GM23338 (cell line): ENCODE data around the gene SPN. TPM values are rescaled to one million over a fixed set of nuclear protein-coding genes. Genes with fewer than 3 reads are reported as not detected.
A peak's percentile ranks its signal among the peaks of the same experiment; 100 is the strongest.

Experiments used
- ATAC-seq: fragments of 200-7000 bp; cut with Tn5 transposase; 3 replicates; pipeline ENCODE4 v1.9.1; 2020
- DNase-seq: peaks from one replicate; pipeline ENCODE4 v3.0.0-alpha.2; 2015; ENCODE audit warnings: low spot score
- H2AFZ ChIP-seq: fragments of 200-600 bp; sonication (generic); 2 replicates; pipeline ENCODE4 v1.8.0; 2016; ENCODE audit warnings: antibody characterized with exemption, mild to moderate bottlenecking, moderate library complexity
- H3F3A ChIP-seq: fragments of 200-600 bp; sonication (generic); replicated peaks from 2 replicates; pipeline ENCODE4 v1.8.0; 2017; ENCODE audit warnings: antibody characterized with exemption, mixed run types, low read depth
- H3K27ac ChIP-seq: fragments of 200-600 bp; sonication (generic); 2 replicates; pipeline ENCODE4 v1.6.1; 2016; ENCODE audit warnings: low read depth
- H3K27me3 ChIP-seq: fragments of 200-600 bp; sonication (generic); 2 replicates; pipeline ENCODE4 v1.8.0; 2016; ENCODE audit warnings: mild to moderate bottlenecking, mixed run types, moderate library complexity; ENCODE audit not compliant: insufficient read depth
- H3K36me3 ChIP-seq: fragments of 200-600 bp; sonication (generic); 2 replicates; pipeline ENCODE4 v1.8.0; 2016; ENCODE audit warnings: mild to moderate bottlenecking; ENCODE audit not compliant: insufficient read depth
- H3K4me1 ChIP-seq: fragments of 200-600 bp; sonication (generic); 2 replicates; pipeline ENCODE4 v1.8.0; 2016; ENCODE audit warnings: mild to moderate bottlenecking, moderate library complexity; ENCODE audit not compliant: insufficient read depth
- H3K4me2 ChIP-seq: fragments of 200-600 bp; sonication (generic); 2 replicates; pipeline ENCODE4 v1.7.1; 2017; ENCODE audit warnings: mixed run types
- H3K4me3 ChIP-seq: fragments of 200-600 bp; sonication (generic); 2 replicates; pipeline ENCODE4 v1.6.1; 2016; ENCODE audit warnings: mixed run types
- H3K79me2 ChIP-seq: fragments of 200-600 bp; sonication (generic); replicated peaks from 2 replicates; pipeline ENCODE4 v1.8.0; 2017; ENCODE audit warnings: mild to moderate bottlenecking; ENCODE audit not compliant: insufficient read depth
- H3K9me2 ChIP-seq: fragments of 200-600 bp; sonication (generic); 2 replicates; pipeline ENCODE4 v1.8.0; 2017; ENCODE audit not compliant: insufficient read depth
- H4K20me1 ChIP-seq: fragments of 200-600 bp; sonication (generic); replicated peaks from 2 replicates; pipeline ENCODE4 v1.8.0; 2017; ENCODE audit warnings: mild to moderate bottlenecking; ENCODE audit not compliant: insufficient read depth
- H3K27ac Mint-ChIP-seq: 2 replicates; pipeline ENCODE4 v1.8.0; 2020; ENCODE audit warnings: inconsistent platforms, mild to moderate bottlenecking, moderate library complexity, mixed read lengths
- H3K27me3 Mint-ChIP-seq: 3 replicates; pipeline ENCODE4 v1.8.0; 2022; ENCODE audit warnings: low read depth, mild to moderate bottlenecking, moderate library complexity, mixed read lengths, inconsistent platforms; ENCODE audit not compliant: insufficient read depth, poor library complexity
- H3K36me3 Mint-ChIP-seq: 3 replicates; pipeline ENCODE4 v1.8.0; 2021; ENCODE audit warnings: low read depth, mild to moderate bottlenecking, inconsistent platforms, moderate library complexity, mixed read lengths
- H3K4me1 Mint-ChIP-seq: 3 replicates; pipeline ENCODE4 v1.8.0; 2020; ENCODE audit warnings: mild to moderate bottlenecking, inconsistent platforms, mixed read lengths
- H3K4me3 Mint-ChIP-seq: 3 replicates; pipeline ENCODE4 v1.8.0; 2021; ENCODE audit warnings: moderate library complexity, mild to moderate bottlenecking, inconsistent platforms, mixed read lengths
- H3K9me3 Mint-ChIP-seq: 3 replicates; pipeline ENCODE4 v1.8.0; 2020; ENCODE audit warnings: moderate library complexity, mild to moderate bottlenecking, inconsistent platforms, mixed read lengths
- CREB1 ChIP-seq: fragments of 250-450 bp; sonication (Bioruptor Pico); IDR thresholded peaks from 2 replicates; pipeline ENCODE4 v1.5.0; 2020; ENCODE audit warnings: low read depth, mild to moderate bottlenecking, moderate library complexity
- ETS1 ChIP-seq: IDR thresholded peaks from 2 replicates; pipeline ENCODE4 v1.6.1; 2016; ENCODE audit warnings: antibody characterized with exemption
- EZH2 ChIP-seq: fragments of 200-600 bp; sonication (generic); IDR thresholded peaks from one replicate; pipeline ENCODE4 v1.8.0; 2017; ENCODE audit warnings: antibody characterized with exemption, mild to moderate bottlenecking, low read depth; ENCODE audit not compliant: unreplicated experiment
- JUNB ChIP-seq: IDR thresholded peaks from one replicate; pipeline ENCODE4 v1.6.1; 2016; ENCODE audit warnings: antibody characterized with exemption; ENCODE audit not compliant: unreplicated experiment
- NANOG ChIP-seq: IDR thresholded peaks from 2 replicates; pipeline ENCODE4 v1.6.1; 2016; ENCODE audit warnings: antibody characterized with exemption, borderline replicate concordance
- POLR2AphosphoS5 ChIP-seq: IDR thresholded peaks from 2 replicates; pipeline ENCODE4 v1.6.1; 2016; ENCODE audit warnings: antibody characterized with exemption, low read depth
- REST ChIP-seq: IDR thresholded peaks from one replicate; pipeline ENCODE4 v1.6.1; 2018; ENCODE audit warnings: antibody characterized with exemption; ENCODE audit not compliant: unreplicated experiment
- STAT1 ChIP-seq: IDR thresholded peaks from one replicate; pipeline ENCODE4 v1.6.1; 2016; ENCODE audit warnings: antibody characterized with exemption; ENCODE audit not compliant: unreplicated experiment
- ZNF114 ChIP-seq: fragments of 250-450 bp; sonication (Bioruptor Pico); IDR thresholded peaks from 2 replicates; pipeline ENCODE4 v1.5.0; 2020; ENCODE audit warnings: mild to moderate bottlenecking, moderate library complexity
- ZNF331 ChIP-seq: fragments of 250-450 bp; sonication (Bioruptor Pico); IDR thresholded peaks from 2 replicates; pipeline ENCODE4 v1.5.0; 2020; ENCODE audit warnings: low read depth, mild to moderate bottlenecking, moderate library complexity
- polyA plus RNA-seq: library from polyadenylated mRNA; unstranded; fragments of >200 nt; fragmentation: Nextera tagmentation; extraction: Ambion mirVana; gene quantifications from 2 replicates; pipeline ENCODE4 v1.2.1, GENCODE V29; 2016
- total RNA-seq: library from RNA; depleted of rRNA; stranded (reverse); fragments of >200 nt; shearing (Covaris generic); gene quantifications from 2 replicates; pipeline ENCODE4 v1.2.3, GENCODE V29; 2014
- TF ChIP-seq, protein P1 (sequence below), 2 experiments: fragments of 200-600 bp in 1 of 2; sonication (generic) in 1 of 2; conservative IDR thresholded peaks; 2 replicates each; pipeline versions ENCODE4 v1.5.1 to v1.6.1; 2016 to 2017; ENCODE audit warnings: antibody characterized with exemption in 2 of 2, low read depth in 2 of 2, mild to moderate bottlenecking in 2 of 2, moderate library complexity in 1 of 2
- TF ChIP-seq, protein P2 (sequence below): fragments of 250-450 bp; sonication (Bioruptor Pico); IDR thresholded peaks from 2 replicates; pipeline ENCODE4 v1.5.0; 2020; ENCODE audit warnings: mild to moderate bottlenecking, moderate library complexity

SPN gene
- total and polyA plus RNA-seq, 2 experiments from 2014 or later, result 0.52 to 2.3 TPM

GRCh38 chr16:29686740-29687332 lies 23.8 kb downstream of the SPN start (continued):
- no peak for TF ChIP-seq STAT1

- peaks cover 21% of the 10 kb centered on the region for H4K20me1 ChIP-seq
- no peaks in the 10 kb centered on the region for H3K27me3 ChIP-seq
- peak overlapping the region; percentile 47; the same call in 1 of the 2 replicates for H3K27ac ChIP-seq
- H3K4me1 Mint-ChIP-seq, result peaks cover 34% of the 10 kb centered on the region
- DNase-seq, result no peak
- TF ChIP-seq ETS1, result no peak
- TF ChIP-seq, protein P1, sequence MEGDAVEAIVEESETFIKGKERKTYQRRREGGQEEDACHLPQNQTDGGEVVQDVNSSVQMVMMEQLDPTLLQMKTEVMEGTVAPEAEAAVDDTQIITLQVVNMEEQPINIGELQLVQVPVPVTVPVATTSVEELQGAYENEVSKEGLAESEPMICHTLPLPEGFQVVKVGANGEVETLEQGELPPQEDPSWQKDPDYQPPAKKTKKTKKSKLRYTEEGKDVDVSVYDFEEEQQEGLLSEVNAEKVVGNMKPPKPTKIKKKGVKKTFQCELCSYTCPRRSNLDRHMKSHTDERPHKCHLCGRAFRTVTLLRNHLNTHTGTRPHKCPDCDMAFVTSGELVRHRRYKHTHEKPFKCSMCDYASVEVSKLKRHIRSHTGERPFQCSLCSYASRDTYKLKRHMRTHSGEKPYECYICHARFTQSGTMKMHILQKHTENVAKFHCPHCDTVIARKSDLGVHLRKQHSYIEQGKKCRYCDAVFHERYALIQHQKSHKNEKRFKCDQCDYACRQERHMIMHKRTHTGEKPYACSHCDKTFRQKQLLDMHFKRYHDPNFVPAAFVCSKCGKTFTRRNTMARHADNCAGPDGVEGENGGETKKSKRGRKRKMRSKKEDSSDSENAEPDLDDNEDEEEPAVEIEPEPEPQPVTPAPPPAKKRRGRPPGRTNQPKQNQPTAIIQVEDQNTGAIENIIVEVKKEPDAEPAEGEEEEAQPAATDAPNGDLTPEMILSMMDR (conservative IDR thresholded peaks at IDR 0.05; ENCODE audit: low read depth in 2 of 2), result no peak
- TF ChIP-seq REST, result no peak
- TF ChIP-seq EZH2, result no peak
- no peak for TF ChIP-seq CREB1 (CRISPR knock-in tag)
- TF ChIP-seq POLR2AphosphoS5, result no peak
- TF ChIP-seq STAT1, result no peak
- TF ChIP-seq JUNB, result no peak
- TF ChIP-seq ZNF114 (CRISPR knock-in tag), result no peak
- no peak for TF ChIP-seq ZNF331
- TF ChIP-seq NANOG, result no peak
- TF ChIP-seq, protein P2, sequence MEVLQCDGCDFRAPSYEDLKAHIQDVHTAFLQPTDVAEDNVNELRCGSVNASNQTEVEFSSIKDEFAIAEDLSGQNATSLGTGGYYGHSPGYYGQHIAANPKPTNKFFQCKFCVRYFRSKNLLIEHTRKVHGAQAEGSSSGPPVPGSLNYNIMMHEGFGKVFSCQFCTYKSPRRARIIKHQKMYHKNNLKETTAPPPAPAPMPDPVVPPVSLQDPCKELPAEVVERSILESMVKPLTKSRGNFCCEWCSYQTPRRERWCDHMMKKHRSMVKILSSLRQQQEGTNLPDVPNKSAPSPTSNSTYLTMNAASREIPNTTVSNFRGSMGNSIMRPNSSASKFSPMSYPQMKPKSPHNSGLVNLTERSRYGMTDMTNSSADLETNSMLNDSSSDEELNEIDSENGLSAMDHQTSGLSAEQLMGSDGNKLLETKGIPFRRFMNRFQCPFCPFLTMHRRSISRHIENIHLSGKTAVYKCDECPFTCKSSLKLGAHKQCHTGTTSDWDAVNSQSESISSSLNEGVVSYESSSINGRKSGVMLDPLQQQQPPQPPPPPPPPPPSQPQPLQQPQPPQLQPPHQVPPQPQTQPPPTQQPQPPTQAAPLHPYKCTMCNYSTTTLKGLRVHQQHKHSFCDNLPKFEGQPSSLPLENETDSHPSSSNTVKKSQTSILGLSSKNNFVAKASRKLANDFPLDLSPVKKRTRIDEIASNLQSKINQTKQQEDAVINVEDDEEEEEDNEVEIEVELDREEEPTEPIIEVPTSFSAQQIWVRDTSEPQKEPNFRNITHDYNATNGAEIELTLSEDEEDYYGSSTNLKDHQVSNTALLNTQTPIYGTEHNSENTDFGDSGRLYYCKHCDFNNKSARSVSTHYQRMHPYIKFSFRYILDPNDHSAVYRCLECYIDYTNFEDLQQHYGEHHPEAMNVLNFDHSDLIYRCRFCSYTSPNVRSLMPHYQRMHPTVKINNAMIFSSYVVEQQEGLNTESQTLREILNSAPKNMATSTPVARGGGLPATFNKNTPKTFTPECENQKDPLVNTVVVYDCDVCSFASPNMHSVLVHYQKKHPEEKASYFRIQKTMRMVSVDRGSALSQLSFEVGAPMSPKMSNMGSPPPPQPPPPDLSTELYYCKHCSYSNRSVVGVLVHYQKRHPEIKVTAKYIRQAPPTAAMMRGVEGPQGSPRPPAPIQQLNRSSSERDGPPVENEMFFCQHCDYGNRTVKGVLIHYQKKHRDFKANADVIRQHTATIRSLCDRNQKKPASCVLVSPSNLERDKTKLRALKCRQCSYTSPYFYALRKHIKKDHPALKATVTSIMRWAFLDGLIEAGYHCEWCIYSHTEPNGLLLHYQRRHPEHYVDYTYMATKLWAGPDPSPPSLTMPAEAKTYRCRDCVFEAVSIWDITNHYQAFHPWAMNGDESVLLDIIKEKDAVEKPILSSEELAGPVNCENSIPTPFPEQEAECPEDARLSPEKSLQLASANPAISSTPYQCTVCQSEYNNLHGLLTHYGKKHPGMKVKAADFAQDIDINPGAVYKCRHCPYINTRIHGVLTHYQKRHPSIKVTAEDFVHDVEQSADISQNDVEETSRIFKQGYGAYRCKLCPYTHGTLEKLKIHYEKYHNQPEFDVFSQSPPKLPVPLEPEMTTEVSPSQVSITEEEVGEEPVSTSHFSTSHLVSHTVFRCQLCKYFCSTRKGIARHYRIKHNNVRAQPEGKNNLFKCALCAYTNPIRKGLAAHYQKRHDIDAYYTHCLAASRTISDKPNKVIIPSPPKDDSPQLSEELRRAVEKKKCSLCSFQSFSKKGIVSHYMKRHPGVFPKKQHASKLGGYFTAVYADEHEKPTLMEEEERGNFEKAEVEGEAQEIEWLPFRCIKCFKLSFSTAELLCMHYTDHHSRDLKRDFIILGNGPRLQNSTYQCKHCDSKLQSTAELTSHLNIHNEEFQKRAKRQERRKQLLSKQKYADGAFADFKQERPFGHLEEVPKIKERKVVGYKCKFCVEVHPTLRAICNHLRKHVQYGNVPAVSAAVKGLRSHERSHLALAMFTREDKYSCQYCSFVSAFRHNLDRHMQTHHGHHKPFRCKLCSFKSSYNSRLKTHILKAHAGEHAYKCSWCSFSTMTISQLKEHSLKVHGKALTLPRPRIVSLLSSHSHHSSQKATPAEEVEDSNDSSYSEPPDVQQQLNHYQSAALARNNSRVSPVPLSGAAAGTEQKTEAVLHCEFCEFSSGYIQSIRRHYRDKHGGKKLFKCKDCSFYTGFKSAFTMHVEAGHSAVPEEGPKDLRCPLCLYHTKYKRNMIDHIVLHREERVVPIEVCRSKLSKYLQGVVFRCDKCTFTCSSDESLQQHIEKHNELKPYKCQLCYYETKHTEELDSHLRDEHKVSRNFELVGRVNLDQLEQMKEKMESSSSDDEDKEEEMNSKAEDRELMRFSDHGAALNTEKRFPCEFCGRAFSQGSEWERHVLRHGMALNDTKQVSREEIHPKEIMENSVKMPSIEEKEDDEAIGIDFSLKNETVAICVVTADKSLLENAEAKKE (CRISPR knock-in tag), result no peak
- H2AFZ ChIP-seq, result no peak overlapping the region
- H3K27ac Mint-ChIP-seq, result peak overlapping the region; percentile 71
- H3K27me3 Mint-ChIP-seq, result peaks cover 23% of the 10 kb centered on the region
- peaks cover 91% of the 10 kb centered on the region for H3K79me2 ChIP-seq
- peak overlapping the region; percentile 31; the same call in 1 of the 2 replicates for H3K4me2 ChIP-seq
- peaks cover 28% of the 10 kb centered on the region for H3K4me1 ChIP-seq
- no peaks in the 10 kb centered on the region; the same call in 1 of the 2 replicates for H3K36me3 ChIP-seq
- H3K4me3 ChIP-seq, result no peak overlapping the region
- no peaks in the 10 kb centered on the region; the same call in 2 of the 3 replicates for H3K9me3 Mint-ChIP-seq
- H3K36me3 Mint-ChIP-seq, result peaks cover 66% of the 10 kb centered on the region
- ATAC-seq, result no peak
- H3F3A ChIP-seq, result peaks cover 19% of the 10 kb centered on the region; the same call in 1 of the 2 replicates
- no peaks in the 10 kb centered on the region for H3K9me2 ChIP-seq
- no peak overlapping the region for H3K4me3 Mint-ChIP-seq
These were observed 24.7 kb downstream of the SPN start for GRCh38 chr16:29687755-29688154.
